ENCODE measurements around the gene CDH13. TPM values are rescaled to one million over a fixed set of nuclear protein-coding genes. Genes with fewer than 3 reads are reported as not detected.

CDH13 gene
- total and polyA plus RNA-seq, 2 experiments from 2014 or later = 1.6 to 4.4 TPM

DNA sequence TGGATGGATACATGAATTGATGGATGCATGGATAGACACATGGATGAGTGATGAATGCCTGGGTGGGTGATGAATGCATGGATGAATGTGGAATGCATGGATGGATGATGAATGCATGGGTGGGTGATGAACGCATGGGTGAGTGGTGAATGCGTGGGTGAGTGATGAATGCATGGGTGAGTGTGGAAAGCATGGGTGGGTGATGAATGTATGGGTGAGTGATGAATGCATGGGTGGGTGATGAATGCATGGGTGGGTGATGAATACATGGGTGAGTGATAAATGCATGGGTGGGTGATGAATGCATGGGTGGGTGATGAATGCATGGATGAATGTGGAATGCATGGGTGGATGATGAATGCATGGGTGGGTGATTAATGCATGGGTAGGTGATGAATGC lies 1097.1 kb downstream of the CDH13 start:
- no peak overlapping the region for H3K4me3 ChIP-seq
- peaks cover 5% of the 10 kb centered on the region; the same call in 1 of the 2 replicates for H3K4me1 ChIP-seq (ENCODE audit: insufficient read depth)
- H3K27ac ChIP-seq (ENCODE audit: low read depth) = no peak overlapping the region
- Mint-ChIP-seq H3K27ac (no peak overlapping the region), H3K9me3 (no peaks in the 10 kb centered on the region), H3K27me3 (ENCODE audit: insufficient read depth, low read depth, poor library complexity) (peaks cover 11% of the 10 kb centered on the region), H3K4me1 (peaks cover 2% of the 10 kb centered on the region; the same call in 1 of the 3 replicates), H3K36me3 (ENCODE audit: low read depth) (no peaks in the 10 kb centered on the region), H3K4me3 (no peak overlapping the region)
- H2AFZ ChIP-seq = no peak overlapping the region
- no peaks in the 10 kb centered on the region for H3K36me3 ChIP-seq (ENCODE audit: insufficient read depth)
- no peak overlapping the region for H3K4me2 ChIP-seq
- no peaks in the 10 kb centered on the region for H3K79me2 ChIP-seq (replicated peaks; ENCODE audit: insufficient read depth)
- no peaks in the 10 kb centered on the region for H3K27me3 ChIP-seq (ENCODE audit: insufficient read depth)
- H4K20me1 ChIP-seq (replicated peaks; ENCODE audit: insufficient read depth) = no peaks in the 10 kb centered on the region
- ATAC-seq (no peak), DNase-seq (ENCODE audit: low spot score) (no peak)
- H3K9me2 ChIP-seq (ENCODE audit: insufficient read depth) = no peaks in the 10 kb centered on the region; the same call in 1 of the 2 replicates
- no peak for TF ChIP-seq STAT1 (IDR thresholded peaks at IDR 0.05; ENCODE audit: unreplicated experiment)
- TF ChIP-seq POLR2AphosphoS5 (IDR thresholded peaks at IDR 0.05; ENCODE audit: low read depth) = no peak
- no peak for TF ChIP-seq CREB1 (CRISPR knock-in tag; IDR thresholded peaks at IDR 0.05; ENCODE audit: low read depth)
- TF ChIP-seq, protein P1, sequence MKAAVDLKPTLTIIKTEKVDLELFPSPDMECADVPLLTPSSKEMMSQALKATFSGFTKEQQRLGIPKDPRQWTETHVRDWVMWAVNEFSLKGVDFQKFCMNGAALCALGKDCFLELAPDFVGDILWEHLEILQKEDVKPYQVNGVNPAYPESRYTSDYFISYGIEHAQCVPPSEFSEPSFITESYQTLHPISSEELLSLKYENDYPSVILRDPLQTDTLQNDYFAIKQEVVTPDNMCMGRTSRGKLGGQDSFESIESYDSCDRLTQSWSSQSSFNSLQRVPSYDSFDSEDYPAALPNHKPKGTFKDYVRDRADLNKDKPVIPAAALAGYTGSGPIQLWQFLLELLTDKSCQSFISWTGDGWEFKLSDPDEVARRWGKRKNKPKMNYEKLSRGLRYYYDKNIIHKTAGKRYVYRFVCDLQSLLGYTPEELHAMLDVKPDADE (IDR thresholded peaks at IDR 0.05) = no peak
- TF ChIP-seq, protein P2, sequence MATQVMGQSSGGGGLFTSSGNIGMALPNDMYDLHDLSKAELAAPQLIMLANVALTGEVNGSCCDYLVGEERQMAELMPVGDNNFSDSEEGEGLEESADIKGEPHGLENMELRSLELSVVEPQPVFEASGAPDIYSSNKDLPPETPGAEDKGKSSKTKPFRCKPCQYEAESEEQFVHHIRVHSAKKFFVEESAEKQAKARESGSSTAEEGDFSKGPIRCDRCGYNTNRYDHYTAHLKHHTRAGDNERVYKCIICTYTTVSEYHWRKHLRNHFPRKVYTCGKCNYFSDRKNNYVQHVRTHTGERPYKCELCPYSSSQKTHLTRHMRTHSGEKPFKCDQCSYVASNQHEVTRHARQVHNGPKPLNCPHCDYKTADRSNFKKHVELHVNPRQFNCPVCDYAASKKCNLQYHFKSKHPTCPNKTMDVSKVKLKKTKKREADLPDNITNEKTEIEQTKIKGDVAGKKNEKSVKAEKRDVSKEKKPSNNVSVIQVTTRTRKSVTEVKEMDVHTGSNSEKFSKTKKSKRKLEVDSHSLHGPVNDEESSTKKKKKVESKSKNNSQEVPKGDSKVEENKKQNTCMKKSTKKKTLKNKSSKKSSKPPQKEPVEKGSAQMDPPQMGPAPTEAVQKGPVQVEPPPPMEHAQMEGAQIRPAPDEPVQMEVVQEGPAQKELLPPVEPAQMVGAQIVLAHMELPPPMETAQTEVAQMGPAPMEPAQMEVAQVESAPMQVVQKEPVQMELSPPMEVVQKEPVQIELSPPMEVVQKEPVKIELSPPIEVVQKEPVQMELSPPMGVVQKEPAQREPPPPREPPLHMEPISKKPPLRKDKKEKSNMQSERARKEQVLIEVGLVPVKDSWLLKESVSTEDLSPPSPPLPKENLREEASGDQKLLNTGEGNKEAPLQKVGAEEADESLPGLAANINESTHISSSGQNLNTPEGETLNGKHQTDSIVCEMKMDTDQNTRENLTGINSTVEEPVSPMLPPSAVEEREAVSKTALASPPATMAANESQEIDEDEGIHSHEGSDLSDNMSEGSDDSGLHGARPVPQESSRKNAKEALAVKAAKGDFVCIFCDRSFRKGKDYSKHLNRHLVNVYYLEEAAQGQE (IDR thresholded peaks at IDR 0.05; ENCODE audit: unreplicated experiment) = no peak
- TF ChIP-seq, protein P3, sequence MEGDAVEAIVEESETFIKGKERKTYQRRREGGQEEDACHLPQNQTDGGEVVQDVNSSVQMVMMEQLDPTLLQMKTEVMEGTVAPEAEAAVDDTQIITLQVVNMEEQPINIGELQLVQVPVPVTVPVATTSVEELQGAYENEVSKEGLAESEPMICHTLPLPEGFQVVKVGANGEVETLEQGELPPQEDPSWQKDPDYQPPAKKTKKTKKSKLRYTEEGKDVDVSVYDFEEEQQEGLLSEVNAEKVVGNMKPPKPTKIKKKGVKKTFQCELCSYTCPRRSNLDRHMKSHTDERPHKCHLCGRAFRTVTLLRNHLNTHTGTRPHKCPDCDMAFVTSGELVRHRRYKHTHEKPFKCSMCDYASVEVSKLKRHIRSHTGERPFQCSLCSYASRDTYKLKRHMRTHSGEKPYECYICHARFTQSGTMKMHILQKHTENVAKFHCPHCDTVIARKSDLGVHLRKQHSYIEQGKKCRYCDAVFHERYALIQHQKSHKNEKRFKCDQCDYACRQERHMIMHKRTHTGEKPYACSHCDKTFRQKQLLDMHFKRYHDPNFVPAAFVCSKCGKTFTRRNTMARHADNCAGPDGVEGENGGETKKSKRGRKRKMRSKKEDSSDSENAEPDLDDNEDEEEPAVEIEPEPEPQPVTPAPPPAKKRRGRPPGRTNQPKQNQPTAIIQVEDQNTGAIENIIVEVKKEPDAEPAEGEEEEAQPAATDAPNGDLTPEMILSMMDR (conservative IDR thresholded peaks at IDR 0.05; ENCODE audit: low read depth in 2 of 2) = no peak
- TF ChIP-seq NANOG (IDR thresholded peaks at IDR 0.05; ENCODE audit: borderline replicate concordance) = no peak
- TF ChIP-seq, protein P4, sequence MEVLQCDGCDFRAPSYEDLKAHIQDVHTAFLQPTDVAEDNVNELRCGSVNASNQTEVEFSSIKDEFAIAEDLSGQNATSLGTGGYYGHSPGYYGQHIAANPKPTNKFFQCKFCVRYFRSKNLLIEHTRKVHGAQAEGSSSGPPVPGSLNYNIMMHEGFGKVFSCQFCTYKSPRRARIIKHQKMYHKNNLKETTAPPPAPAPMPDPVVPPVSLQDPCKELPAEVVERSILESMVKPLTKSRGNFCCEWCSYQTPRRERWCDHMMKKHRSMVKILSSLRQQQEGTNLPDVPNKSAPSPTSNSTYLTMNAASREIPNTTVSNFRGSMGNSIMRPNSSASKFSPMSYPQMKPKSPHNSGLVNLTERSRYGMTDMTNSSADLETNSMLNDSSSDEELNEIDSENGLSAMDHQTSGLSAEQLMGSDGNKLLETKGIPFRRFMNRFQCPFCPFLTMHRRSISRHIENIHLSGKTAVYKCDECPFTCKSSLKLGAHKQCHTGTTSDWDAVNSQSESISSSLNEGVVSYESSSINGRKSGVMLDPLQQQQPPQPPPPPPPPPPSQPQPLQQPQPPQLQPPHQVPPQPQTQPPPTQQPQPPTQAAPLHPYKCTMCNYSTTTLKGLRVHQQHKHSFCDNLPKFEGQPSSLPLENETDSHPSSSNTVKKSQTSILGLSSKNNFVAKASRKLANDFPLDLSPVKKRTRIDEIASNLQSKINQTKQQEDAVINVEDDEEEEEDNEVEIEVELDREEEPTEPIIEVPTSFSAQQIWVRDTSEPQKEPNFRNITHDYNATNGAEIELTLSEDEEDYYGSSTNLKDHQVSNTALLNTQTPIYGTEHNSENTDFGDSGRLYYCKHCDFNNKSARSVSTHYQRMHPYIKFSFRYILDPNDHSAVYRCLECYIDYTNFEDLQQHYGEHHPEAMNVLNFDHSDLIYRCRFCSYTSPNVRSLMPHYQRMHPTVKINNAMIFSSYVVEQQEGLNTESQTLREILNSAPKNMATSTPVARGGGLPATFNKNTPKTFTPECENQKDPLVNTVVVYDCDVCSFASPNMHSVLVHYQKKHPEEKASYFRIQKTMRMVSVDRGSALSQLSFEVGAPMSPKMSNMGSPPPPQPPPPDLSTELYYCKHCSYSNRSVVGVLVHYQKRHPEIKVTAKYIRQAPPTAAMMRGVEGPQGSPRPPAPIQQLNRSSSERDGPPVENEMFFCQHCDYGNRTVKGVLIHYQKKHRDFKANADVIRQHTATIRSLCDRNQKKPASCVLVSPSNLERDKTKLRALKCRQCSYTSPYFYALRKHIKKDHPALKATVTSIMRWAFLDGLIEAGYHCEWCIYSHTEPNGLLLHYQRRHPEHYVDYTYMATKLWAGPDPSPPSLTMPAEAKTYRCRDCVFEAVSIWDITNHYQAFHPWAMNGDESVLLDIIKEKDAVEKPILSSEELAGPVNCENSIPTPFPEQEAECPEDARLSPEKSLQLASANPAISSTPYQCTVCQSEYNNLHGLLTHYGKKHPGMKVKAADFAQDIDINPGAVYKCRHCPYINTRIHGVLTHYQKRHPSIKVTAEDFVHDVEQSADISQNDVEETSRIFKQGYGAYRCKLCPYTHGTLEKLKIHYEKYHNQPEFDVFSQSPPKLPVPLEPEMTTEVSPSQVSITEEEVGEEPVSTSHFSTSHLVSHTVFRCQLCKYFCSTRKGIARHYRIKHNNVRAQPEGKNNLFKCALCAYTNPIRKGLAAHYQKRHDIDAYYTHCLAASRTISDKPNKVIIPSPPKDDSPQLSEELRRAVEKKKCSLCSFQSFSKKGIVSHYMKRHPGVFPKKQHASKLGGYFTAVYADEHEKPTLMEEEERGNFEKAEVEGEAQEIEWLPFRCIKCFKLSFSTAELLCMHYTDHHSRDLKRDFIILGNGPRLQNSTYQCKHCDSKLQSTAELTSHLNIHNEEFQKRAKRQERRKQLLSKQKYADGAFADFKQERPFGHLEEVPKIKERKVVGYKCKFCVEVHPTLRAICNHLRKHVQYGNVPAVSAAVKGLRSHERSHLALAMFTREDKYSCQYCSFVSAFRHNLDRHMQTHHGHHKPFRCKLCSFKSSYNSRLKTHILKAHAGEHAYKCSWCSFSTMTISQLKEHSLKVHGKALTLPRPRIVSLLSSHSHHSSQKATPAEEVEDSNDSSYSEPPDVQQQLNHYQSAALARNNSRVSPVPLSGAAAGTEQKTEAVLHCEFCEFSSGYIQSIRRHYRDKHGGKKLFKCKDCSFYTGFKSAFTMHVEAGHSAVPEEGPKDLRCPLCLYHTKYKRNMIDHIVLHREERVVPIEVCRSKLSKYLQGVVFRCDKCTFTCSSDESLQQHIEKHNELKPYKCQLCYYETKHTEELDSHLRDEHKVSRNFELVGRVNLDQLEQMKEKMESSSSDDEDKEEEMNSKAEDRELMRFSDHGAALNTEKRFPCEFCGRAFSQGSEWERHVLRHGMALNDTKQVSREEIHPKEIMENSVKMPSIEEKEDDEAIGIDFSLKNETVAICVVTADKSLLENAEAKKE (CRISPR knock-in tag; IDR thresholded peaks at IDR 0.05) = no peak
- TF ChIP-seq EZH2 (IDR thresholded peaks at IDR 0.05; ENCODE audit: low read depth, unreplicated experiment) = no peak
- no peak for TF ChIP-seq ZNF331 (CRISPR knock-in tag; IDR thresholded peaks at IDR 0.05; ENCODE audit: low read depth)
- TF ChIP-seq ZNF114 (CRISPR knock-in tag; IDR thresholded peaks at IDR 0.05) = no peak
- TF ChIP-seq JUNB (IDR thresholded peaks at IDR 0.05; ENCODE audit: unreplicated experiment) = no peak
- TF ChIP-seq EZH2phosphoT487 (IDR thresholded peaks at IDR 0.05; ENCODE audit: unreplicated experiment) = no peak
- H3F3A ChIP-seq (replicated peaks; ENCODE audit: low read depth) = no peaks in the 10 kb centered on the region

Measured in GM23338 (cell line).